K562 (cell line): ENCODE data around the gene FBXO11. TPM values are rescaled to one million over a fixed set of nuclear protein-coding genes. Genes with fewer than 3 reads are reported as not detected.

Experiments
- ARID1B ChIP-seq: fragments of 450-650 bp; IDR thresholded peaks from 2 replicates; pipeline ENCODE4 v1.6.1; 2016; ENCODE audit warnings: antibody characterized with exemption, mild to moderate bottlenecking, inconsistent platforms
- E2F6 ChIP-seq, 2 experiments: IDR thresholded peaks; 2 replicates each; pipeline ENCODE4 v1.6.1; 2011; ENCODE audit warnings: borderline replicate concordance in 1 of 2, control low read depth in 1 of 2, low read depth in 1 of 2, low read length in 1 of 2, mild to moderate bottlenecking in 1 of 2, mixed read lengths in 1 of 2, moderate library complexity in 1 of 2; ENCODE audit not compliant: insufficient read depth in 1 of 2, insufficient read length in 1 of 2, poor library complexity in 1 of 2, severe bottlenecking in 1 of 2; ENCODE audit errors: extremely low read depth in 1 of 2
- IRF2 ChIP-seq: sonication (generic); formaldehyde crosslinking; IDR thresholded peaks from 2 replicates; pipeline ENCODE4 v1.8.1; 2022; ENCODE audit warnings: mild to moderate bottlenecking, missing genetic modification reagents
- MYNN ChIP-seq, 2 experiments: sonication (generic); formaldehyde crosslinking in 1 of 2; IDR thresholded peaks; 2 replicates each; pipeline versions ENCODE4 v1.5.0 to v1.6.1; 2016 to 2020; ENCODE audit warnings: antibody characterized with exemption in 1 of 2, missing genetic modification reagents in 1 of 2
- POLR2G ChIP-seq: fragments of 200-400 bp; formaldehyde crosslinking; IDR thresholded peaks from 2 replicates; pipeline ENCODE4 v1.6.1; 2017; ENCODE audit warnings: low read depth, mild to moderate bottlenecking, antibody characterized with exemption, low read length, moderate library complexity
- SMARCE1 ChIP-seq: fragments of 450-650 bp; IDR thresholded peaks from 2 replicates; pipeline ENCODE4 v1.7.1; 2016; ENCODE audit warnings: mild to moderate bottlenecking
- SOX6 ChIP-seq: fragments of 450-650 bp; IDR thresholded peaks from 2 replicates; pipeline ENCODE4 v1.6.1; 2014; ENCODE audit warnings: mild to moderate bottlenecking
- ZNF407 ChIP-seq: fragments of 450-650 bp; IDR thresholded peaks from 2 replicates; pipeline ENCODE4 v1.6.1; 2016; ENCODE audit warnings: low read depth
- ZNF609 ChIP-seq: sonication (generic); formaldehyde crosslinking; IDR thresholded peaks from 2 replicates; pipeline ENCODE4 v1.8.1; 2023; ENCODE audit warnings: missing genetic modification reagents, mild to moderate bottlenecking, borderline replicate concordance
- polyA plus RNA-seq, 8 experiments: library from polyadenylated mRNA; depleted of rRNA in 4 of 8; stranded (reverse) in 5 of 8; unstranded in 3 of 8; fragments of >200 nt; fragmentation: Nextera tagmentation in 2 of 8; fragmentation: Illumina TruSeq in 1 of 8; extraction: Ambion mirVana in 2 of 8; extraction: Trizol in 1 of 8; gene quantifications; 2 replicates each; pipeline versions ENCODE4 v1.2.1 to v1.2.3, GENCODE V29; 2011 to 2014; ENCODE audit warnings: inconsistent platforms in 1 of 8, missing spikeins in 1 of 8
- total RNA-seq, 7 experiments: library from RNA; depleted of rRNA in 6 of 7; stranded (reverse); fragments of >200 nt in 6 of 7; fragmentation: Illumina TruSeq in 2 of 7; extraction: Trizol in 2 of 7; gene quantifications; 2 replicates each; pipeline versions ENCODE4 v1.2.1 to v1.2.3, GENCODE V29; 2011 to 2021; ENCODE audit warnings: low replicate concordance in 1 of 7

FBXO11 gene
- total and polyA plus RNA-seq, 9 of the 15 experiments (the other 6 are each of a cell fraction or from before 2014, with no cell fraction given), result 8.8 to 44.5 (median 24.1) TPM

GRCh38 chr2:47899915-47900816 lies 6.1 kb downstream of the FBXO11 start (continued):
- TF ChIP-seq ZNF609 (CRISPR knock-in tag), result no peak
- no peak for TF ChIP-seq ZNF407
- no peak for TF ChIP-seq E2F6 (IDR thresholded peaks at IDR 0.05; ENCODE audit: borderline replicate concordance in 1 of 2, extremely low read depth in 1 of 2, insufficient read depth in 1 of 2, insufficient read length in 1 of 2, low read depth in 1 of 2, low read length in 1 of 2, poor library complexity in 1 of 2, severe bottlenecking in 1 of 2)
- 0 out of 2 replicates have a peak, but pooled peaks have one; percentile 24 for TF ChIP-seq SMARCE1
- 0 out of 2 replicates have a peak, but pooled peaks have one; percentile 16 for TF ChIP-seq ARID1B
- no peak for TF ChIP-seq POLR2G
- TF ChIP-seq IRF2, result no peak
- TF ChIP-seq SOX6, result no peak
- TF ChIP-seq MYNN (IDR thresholded peaks at IDR 0.05), result no peak
- TF ChIP-seq MYNN (CRISPR knock-in tag; IDR thresholded peaks at IDR 0.05), result no peak
